GM12878 (cell line): Measurements from ENCODE around the gene FOSL1. TPM values are rescaled to one million over a fixed set of nuclear protein-coding genes. Genes with fewer than 3 reads are reported as not detected.

Experiments used
- ATAC-seq: fragments of 200-7000 bp; cut with Tn5 transposase; 3 replicates; pipeline ENCODE4 v1.9.1; 2020; ENCODE audit warnings: mild to moderate bottlenecking, moderate library complexity
- BruUV-seq: library from RNA; stranded (reverse); fragments of 400-500 nt; replicated peaks from 2 replicates; lab custom pipeline; 2021; lab: Mats Ljungman, UMichigan
- CTCF ChIA-PET: fragments of 300-600 bp; sonication (Branson Sonifier 250); formaldehyde crosslinking; extraction: SDS; loops from one replicate; lab custom pipeline; 2021; ENCODE audit warnings: inconsistent platforms; lab: Yijun Ruan, JAX
- POLR2A ChIA-PET: fragments of 350-600 bp; formaldehyde crosslinking; extraction: SDS; loops from one replicate; lab custom pipeline; 2021; ENCODE audit warnings: inconsistent platforms; lab: Charles Lee
- RAD21 ChIA-PET: fragments of 300-600 bp; sonication (Branson Sonifier 250); formaldehyde crosslinking; loops from one replicate; lab custom pipeline; 2023; ENCODE audit warnings: antibody characterized with exemption; ENCODE audit not compliant: unreplicated experiment; lab: Charles Lee
- SMC1A ChIA-PET: fragments of 300-600 bp; sonication (Branson Sonifier 250); formaldehyde crosslinking; loops from one replicate; lab custom pipeline; 2023; ENCODE audit not compliant: unreplicated experiment, uncharacterized antibody; lab: Charles Lee
- DNase-seq: peaks from one replicate; pipeline ENCODE4 v3.0.0-alpha.2; 2011; ENCODE audit warnings: low read depth, low spot score
- FAIRE-seq: peaks from 3 replicates; lab custom pipeline; 2011; peaks lifted over from hg19 to GRCh38; lab: Jason Lieb, UNC
- H2AFZ ChIP-seq: 2 replicates; pipeline ENCODE4 v1.6.0; 2011; ENCODE audit warnings: low read depth, low read length, control low read depth; ENCODE audit not compliant: control insufficient read depth
- H3K27ac ChIP-seq: 2 replicates; pipeline ENCODE4 v1.5.1; 2011; ENCODE audit warnings: control low read depth; ENCODE audit not compliant: control insufficient read depth, insufficient read depth
- H3K27me3 ChIP-seq, 2 experiments: replicated peaks in 1 of 2; 2 replicates each; pipeline versions ENCODE4 v1.6.0 to v1.6.1; 2011; ENCODE audit warnings: low read length in 1 of 2; ENCODE audit not compliant: control insufficient read depth in 2 of 2, insufficient read depth in 2 of 2
- H3K36me3 ChIP-seq, 2 experiments: 2 replicates each; pipeline ENCODE4 v1.5.1; 2011; ENCODE audit warnings: low read length in 1 of 2; ENCODE audit not compliant: control insufficient read depth in 2 of 2, insufficient read depth in 2 of 2
- H3K4me1 ChIP-seq: 2 replicates; pipeline ENCODE4 v1.6.1; 2011; ENCODE audit warnings: mild to moderate bottlenecking, low read length, moderate library complexity, mixed read lengths; ENCODE audit not compliant: control insufficient read depth, insufficient read depth
- H3K4me2 ChIP-seq: 2 replicates; pipeline ENCODE4 v1.6.0; 2011; ENCODE audit warnings: control low read depth; ENCODE audit not compliant: control insufficient read depth, insufficient read depth
- H3K4me3 ChIP-seq: fragments of 200-600 bp; sonication (generic); 2 replicates; pipeline ENCODE4 v1.5.1; 2016
- H3K79me2 ChIP-seq: 2 replicates; pipeline ENCODE4 v1.6.0; 2011; ENCODE audit warnings: low read length; ENCODE audit not compliant: control insufficient read depth, insufficient read depth
- H3K9ac ChIP-seq: 2 replicates; pipeline ENCODE4 v1.8.0; 2011; ENCODE audit warnings: low read length, control low read depth, mixed read lengths; ENCODE audit not compliant: control insufficient read depth, insufficient read depth
- H3K9me3 ChIP-seq: replicated peaks from 3 replicates; pipeline ENCODE4 v1.5.1; 2011; ENCODE audit warnings: mild to moderate bottlenecking, low read length; ENCODE audit not compliant: control insufficient read depth, insufficient read depth
- H4K20me1 ChIP-seq: 2 replicates; pipeline ENCODE4 v1.6.0; 2011; ENCODE audit not compliant: control insufficient read depth, insufficient read depth
- HCFC1 ChIP-seq: fragments of 150-350 bp; IDR thresholded peaks from 2 replicates; pipeline ENCODE4 v1.6.1; 2014; ENCODE audit warnings: low read length
- RUNX3 ChIP-seq: IDR thresholded peaks from 2 replicates; pipeline ENCODE4 v1.6.1; 2012; ENCODE audit warnings: low read length, inconsistent platforms
- WGBS: methylation state at CpG from one replicate; pipeline ENCODE4 v1.1.6; 2016; ENCODE audit warnings: low lambda C conversion rate; ENCODE audit not compliant: insufficient replicate concordance, insufficient coverage; ENCODE audit errors: missing lambda C conversion rate; 5-methylcytosine and 5-hydroxymethylcytosine counted together
- in situ Hi-C: fragments of 300-500 bp; cut with MboI; formaldehyde crosslinking; loops from 9 replicates; pipeline ENCODE4 v1.14.3; 2018; ENCODE audit warnings: mixed read lengths
- intact Hi-C: fragments of 100-400 bp; cut with micrococcal nuclease; formaldehyde crosslinking; loops from one replicate; pipeline ENCODE4 v1.14.2; 2022; ENCODE audit not compliant: unreplicated experiment
- polyA plus RNA-seq, 11 experiments: library from polyadenylated mRNA; depleted of rRNA in 4 of 11; unstranded in 6 of 11; stranded (reverse) in 5 of 11; fragments of >200 nt; fragmentation: Nextera tagmentation in 4 of 11; fragmentation: Illumina TruSeq in 1 of 11; extraction: Ambion mirVana in 4 of 11; extraction: Trizol in 1 of 11; gene quantifications; 1 replicate in 1 of 11; 2 replicates in 10 of 11; pipeline versions ENCODE4 v1.2.1 to v1.2.3, GENCODE V29; 2011 to 2016; ENCODE audit warnings: inconsistent platforms in 2 of 11, missing spikeins in 2 of 11, low read depth in 1 of 11
- total RNA-seq, 4 experiments: library from RNA; depleted of rRNA in 3 of 4; stranded (reverse); fragments of >200 nt in 3 of 4; fragmentation: Illumina TruSeq in 1 of 4; extraction: Trizol in 1 of 4; gene quantifications; 2 replicates each; pipeline versions ENCODE4 v1.2.1 to v1.2.3, GENCODE V29; 2013 to 2021
- TF ChIP-seq, protein P1 (sequence below): IDR thresholded peaks from 2 replicates; pipeline ENCODE4 v1.6.1; 2012; ENCODE audit warnings: low read length, inconsistent platforms
- TF ChIP-seq, protein P2 (sequence below): IDR thresholded peaks from 2 replicates; pipeline ENCODE4 v1.6.1; 2012; ENCODE audit warnings: mild to moderate bottlenecking, low read depth, low read length

The FOSL1 gene
- total and polyA plus RNA-seq, 10 of the 15 experiments (the other 5 are each of a cell fraction or from before 2014, with no cell fraction given) = 0.82 to 5.4 (median 2.1) TPM

DNA sequence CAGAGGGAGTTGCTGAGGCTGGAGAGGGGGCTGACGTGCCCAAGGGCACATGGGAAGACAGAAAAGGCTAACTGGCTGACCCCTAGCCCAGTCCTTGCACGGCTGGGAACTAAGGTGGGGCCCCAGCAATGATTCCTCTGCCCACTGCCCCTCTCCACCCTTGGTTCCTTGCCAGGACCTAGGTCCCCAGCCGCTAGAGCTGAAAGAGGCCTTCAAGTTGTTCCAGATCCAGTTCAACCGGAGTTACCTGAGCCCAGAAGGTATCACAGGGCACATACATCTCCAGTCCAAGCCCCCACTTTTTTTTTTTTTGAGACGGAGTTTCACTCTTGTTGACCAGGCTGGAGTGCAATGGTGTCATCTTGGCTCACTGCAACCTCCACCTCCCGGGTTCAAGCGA, 20.2 kb downstream of the FOSL1 start (continued):
- TF ChIP-seq, protein P1, sequence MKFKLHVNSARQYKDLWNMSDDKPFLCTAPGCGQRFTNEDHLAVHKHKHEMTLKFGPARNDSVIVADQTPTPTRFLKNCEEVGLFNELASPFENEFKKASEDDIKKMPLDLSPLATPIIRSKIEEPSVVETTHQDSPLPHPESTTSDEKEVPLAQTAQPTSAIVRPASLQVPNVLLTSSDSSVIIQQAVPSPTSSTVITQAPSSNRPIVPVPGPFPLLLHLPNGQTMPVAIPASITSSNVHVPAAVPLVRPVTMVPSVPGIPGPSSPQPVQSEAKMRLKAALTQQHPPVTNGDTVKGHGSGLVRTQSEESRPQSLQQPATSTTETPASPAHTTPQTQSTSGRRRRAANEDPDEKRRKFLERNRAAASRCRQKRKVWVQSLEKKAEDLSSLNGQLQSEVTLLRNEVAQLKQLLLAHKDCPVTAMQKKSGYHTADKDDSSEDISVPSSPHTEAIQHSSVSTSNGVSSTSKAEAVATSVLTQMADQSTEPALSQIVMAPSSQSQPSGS = no peak
- TF ChIP-seq, protein P2, sequence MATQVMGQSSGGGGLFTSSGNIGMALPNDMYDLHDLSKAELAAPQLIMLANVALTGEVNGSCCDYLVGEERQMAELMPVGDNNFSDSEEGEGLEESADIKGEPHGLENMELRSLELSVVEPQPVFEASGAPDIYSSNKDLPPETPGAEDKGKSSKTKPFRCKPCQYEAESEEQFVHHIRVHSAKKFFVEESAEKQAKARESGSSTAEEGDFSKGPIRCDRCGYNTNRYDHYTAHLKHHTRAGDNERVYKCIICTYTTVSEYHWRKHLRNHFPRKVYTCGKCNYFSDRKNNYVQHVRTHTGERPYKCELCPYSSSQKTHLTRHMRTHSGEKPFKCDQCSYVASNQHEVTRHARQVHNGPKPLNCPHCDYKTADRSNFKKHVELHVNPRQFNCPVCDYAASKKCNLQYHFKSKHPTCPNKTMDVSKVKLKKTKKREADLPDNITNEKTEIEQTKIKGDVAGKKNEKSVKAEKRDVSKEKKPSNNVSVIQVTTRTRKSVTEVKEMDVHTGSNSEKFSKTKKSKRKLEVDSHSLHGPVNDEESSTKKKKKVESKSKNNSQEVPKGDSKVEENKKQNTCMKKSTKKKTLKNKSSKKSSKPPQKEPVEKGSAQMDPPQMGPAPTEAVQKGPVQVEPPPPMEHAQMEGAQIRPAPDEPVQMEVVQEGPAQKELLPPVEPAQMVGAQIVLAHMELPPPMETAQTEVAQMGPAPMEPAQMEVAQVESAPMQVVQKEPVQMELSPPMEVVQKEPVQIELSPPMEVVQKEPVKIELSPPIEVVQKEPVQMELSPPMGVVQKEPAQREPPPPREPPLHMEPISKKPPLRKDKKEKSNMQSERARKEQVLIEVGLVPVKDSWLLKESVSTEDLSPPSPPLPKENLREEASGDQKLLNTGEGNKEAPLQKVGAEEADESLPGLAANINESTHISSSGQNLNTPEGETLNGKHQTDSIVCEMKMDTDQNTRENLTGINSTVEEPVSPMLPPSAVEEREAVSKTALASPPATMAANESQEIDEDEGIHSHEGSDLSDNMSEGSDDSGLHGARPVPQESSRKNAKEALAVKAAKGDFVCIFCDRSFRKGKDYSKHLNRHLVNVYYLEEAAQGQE = no peak

GRCh38 chr11:65879617-65880016, 20.6 kb downstream of the FOSL1 start, which contains the start of gene CTSW:
CTSW (plus strand) TSS chr11:65879837; CDS start chr11:65879855, 18 bp downstream.
- intact Hi-C loops = no loop called here

More at GRCh38 chr11:65879617-65880016, 20.6 kb downstream of the FOSL1 start, which contains the start of gene CTSW:
- DNase-seq = no peak
- FAIRE-seq = no peak
- WGBS = 65% methylated on average over 6 of the region's 7 CpGs
- Histone ChIP-seq H3K9ac (no peak within 1 kb of the TSS), H4K20me1 (no peaks in the 10 kb centered on the region), H3K4me3 (no peak within 1 kb of the TSS), H3K27ac (no peak within 1 kb of the TSS), H3K36me3 (peaks cover 9 to 11% of the 10 kb centered on the region in 2 experiments; a peak in 3 of 4 replicates), H3K4me2 (no peak within 1 kb of the TSS), H3K27me3 (no peaks in the 10 kb centered on the region), H3K4me1 (peaks cover 5% of the 10 kb centered on the region; the same call in 1 of the 2 replicates), H3K79me2 (no peaks in the 10 kb centered on the region), H2AFZ (no peak within 1 kb of the TSS), H3K9me3 (no peaks in the 10 kb centered on the region)
- ChIA-PET POLR2A (interaction anchor here (2.4 kb wide), 1 partner anchor 8 kb away, joined by 8 read pairs; the partner anchor contains the start of gene FIBP), CTCF (interaction anchor here (0.6 to 1.7 kb wide), 2 partner anchors 20 to 1212 kb away, joined by 4 to 9 read pairs; partner anchors contain the start of gene MUS81), SMC1A (no interaction called here), RAD21 (no interaction called here)
- no peak for ATAC-seq
- BruUV-seq = no TSS peak
- 0 out of 2 replicates have a peak, but pooled peaks have one; percentile 17 for TF ChIP-seq RUNX3
- no peak for TF ChIP-seq HCFC1
- in situ Hi-C loops = loop anchor here (5.0 kb wide), 1 partner anchor 108 kb away; no protein-coding TSS in a partner anchor
